ENCODE results near the gene FGF14. TPM values are rescaled to one million over a fixed set of nuclear protein-coding genes. Genes with fewer than 3 reads are reported as not detected.

Gene FGF14
- total RNA-seq, 1 donor from 2014 or later: not detected

DNA sequence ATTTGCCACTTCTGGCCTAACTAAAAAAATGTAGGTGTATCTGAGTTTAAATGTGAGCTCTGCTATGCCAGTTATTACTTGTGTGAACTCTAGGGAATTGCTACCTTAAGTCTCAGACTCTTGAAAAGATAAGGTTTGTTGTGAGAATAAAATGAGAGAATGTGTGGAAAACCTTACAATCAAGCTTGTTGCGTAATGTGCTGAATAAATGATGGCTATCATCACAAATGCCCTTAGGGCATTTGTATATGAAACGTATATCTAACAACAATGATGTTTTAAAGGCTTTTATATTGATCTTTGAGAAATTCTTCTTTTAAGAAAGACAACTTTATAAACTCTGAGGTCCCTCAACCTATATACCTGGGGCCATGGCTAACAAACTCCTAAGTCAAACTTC is 564.6 kb downstream of the FGF14 start:
- no peak for DNase-seq (ENCODE audit: low read depth)
- no peak overlapping the region for H3K4me3 ChIP-seq (ENCODE audit: low read depth, low read length)

DNA sequence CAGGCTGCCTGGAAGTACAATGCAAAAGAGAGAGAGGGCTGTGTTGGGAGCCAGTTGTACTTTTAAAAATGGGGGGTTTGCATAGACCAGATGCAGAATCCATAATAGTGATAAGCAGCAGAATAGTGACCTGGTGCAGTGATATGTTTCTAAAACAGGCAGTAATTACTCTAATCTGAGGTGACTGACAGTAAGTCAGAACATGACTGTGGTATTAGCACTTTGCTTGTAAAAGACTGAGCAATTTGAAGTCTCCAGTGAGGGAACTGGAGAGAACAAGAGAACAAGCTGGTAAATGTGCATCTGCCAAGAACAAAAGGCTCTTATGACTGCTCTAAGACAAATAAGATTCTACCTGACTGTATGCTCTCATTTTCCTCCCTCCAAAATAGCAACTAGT is 565.9 kb downstream of the FGF14 start:
- TF ChIP-seq, protein P1, sequence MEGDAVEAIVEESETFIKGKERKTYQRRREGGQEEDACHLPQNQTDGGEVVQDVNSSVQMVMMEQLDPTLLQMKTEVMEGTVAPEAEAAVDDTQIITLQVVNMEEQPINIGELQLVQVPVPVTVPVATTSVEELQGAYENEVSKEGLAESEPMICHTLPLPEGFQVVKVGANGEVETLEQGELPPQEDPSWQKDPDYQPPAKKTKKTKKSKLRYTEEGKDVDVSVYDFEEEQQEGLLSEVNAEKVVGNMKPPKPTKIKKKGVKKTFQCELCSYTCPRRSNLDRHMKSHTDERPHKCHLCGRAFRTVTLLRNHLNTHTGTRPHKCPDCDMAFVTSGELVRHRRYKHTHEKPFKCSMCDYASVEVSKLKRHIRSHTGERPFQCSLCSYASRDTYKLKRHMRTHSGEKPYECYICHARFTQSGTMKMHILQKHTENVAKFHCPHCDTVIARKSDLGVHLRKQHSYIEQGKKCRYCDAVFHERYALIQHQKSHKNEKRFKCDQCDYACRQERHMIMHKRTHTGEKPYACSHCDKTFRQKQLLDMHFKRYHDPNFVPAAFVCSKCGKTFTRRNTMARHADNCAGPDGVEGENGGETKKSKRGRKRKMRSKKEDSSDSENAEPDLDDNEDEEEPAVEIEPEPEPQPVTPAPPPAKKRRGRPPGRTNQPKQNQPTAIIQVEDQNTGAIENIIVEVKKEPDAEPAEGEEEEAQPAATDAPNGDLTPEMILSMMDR (IDR thresholded peaks at IDR 0.05; ENCODE audit: insufficient read depth, low read length, poor library complexity, severe bottlenecking): no peak
- Histone ChIP-seq H3K36me3 (ENCODE audit: control insufficient read depth, insufficient read depth, low read length) (no peaks in the 10 kb centered on the region), H3K27me3 (ENCODE audit: control insufficient read depth, insufficient read depth, low read length) (no peaks in the 10 kb centered on the region), H3K4me3 (ENCODE audit: low read depth, low read length) (no peak overlapping the region)
- no peak for DNase-seq (ENCODE audit: low read depth)

More for the DNA sequence above, 564.6 kb downstream of the FGF14 start:
- TF ChIP-seq, protein P1 (IDR thresholded peaks at IDR 0.05; ENCODE audit: insufficient read depth, low read length, poor library complexity, severe bottlenecking): no peak
- Histone ChIP-seq H3K27me3 (ENCODE audit: control insufficient read depth, insufficient read depth, low read length) (no peaks in the 10 kb centered on the region), H3K36me3 (ENCODE audit: control insufficient read depth, insufficient read depth, low read length) (no peaks in the 10 kb centered on the region)

DNA sequence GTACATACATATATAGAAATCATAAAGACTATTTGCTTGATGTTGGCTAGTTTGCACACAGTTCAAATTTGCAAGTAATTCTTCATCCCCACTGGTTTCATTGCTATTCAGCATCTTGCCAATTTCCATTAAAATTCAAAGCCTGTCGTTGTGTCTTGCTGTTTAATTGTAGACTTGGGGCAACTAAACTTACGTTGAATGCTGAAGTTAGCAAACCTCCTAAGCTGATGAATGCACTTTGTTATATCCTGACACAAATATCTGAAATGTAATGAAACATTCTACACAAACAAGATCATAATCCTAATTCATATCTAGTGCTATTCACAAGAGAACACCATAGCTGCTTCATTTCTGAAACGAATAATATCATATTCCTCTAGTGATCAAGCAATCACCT is 568.2 kb downstream of the FGF14 start:
- H3K27me3 ChIP-seq (ENCODE audit: control insufficient read depth, insufficient read depth, low read length): no peaks in the 10 kb centered on the region
- H3K4me3 ChIP-seq (ENCODE audit: low read depth, low read length): no peak overlapping the region
- DNase-seq (ENCODE audit: low read depth): no peak
- TF ChIP-seq, protein P1 (IDR thresholded peaks at IDR 0.05; ENCODE audit: insufficient read depth, low read length, poor library complexity, severe bottlenecking): no peak
- no peaks in the 10 kb centered on the region for H3K36me3 ChIP-seq (ENCODE audit: control insufficient read depth, insufficient read depth, low read length)

DNA sequence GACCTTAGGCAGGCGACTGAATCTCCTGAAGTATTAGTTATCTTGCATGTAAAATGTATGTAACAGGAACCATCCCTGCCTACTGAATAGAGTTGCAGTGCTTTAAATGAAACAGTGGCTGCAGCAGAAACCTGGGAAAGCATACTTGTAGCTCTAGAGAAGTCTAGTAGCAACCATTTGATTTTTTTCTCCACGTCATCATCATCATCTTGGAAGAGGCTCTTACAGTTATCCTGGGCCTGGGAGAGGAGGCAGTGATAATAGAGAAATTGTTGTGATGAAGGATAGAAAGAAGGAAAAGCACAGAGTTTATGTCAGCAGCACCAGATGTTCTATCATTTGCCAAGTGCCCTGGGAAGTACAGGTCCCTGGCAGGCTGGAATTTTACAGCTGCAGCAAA is 571.8 kb downstream of the FGF14 start:
- DNase-seq (ENCODE audit: low read depth): no peak
- Histone ChIP-seq H3K36me3 (ENCODE audit: control insufficient read depth, insufficient read depth, low read length) (no peaks in the 10 kb centered on the region), H3K4me3 (ENCODE audit: low read depth, low read length) (no peak overlapping the region), H3K27me3 (ENCODE audit: control insufficient read depth, insufficient read depth, low read length) (no peaks in the 10 kb centered on the region)
- TF ChIP-seq, protein P1 (IDR thresholded peaks at IDR 0.05; ENCODE audit: insufficient read depth, low read length, poor library complexity, severe bottlenecking): no peak

DNA sequence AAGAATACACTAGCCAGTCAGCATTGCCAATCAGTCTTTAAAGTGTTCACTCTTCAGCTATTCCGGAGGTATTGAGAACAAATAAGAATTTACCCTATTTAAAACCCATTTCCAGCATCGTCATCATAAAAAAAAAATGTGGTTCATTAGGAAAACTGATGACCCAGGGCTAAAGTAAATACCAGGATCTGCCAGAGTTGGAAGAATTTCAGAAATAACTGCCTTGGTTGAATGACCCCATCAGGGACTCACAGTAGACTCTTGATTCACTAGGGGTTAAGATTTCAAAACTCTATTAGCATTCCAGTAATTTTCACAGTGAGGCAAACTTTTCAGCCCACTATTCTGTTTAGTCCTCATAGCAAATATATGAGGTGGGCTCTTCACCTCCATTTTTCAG is 572.4 kb downstream of the FGF14 start:
- DNase-seq (ENCODE audit: low read depth): peak; percentile 25
- H3K4me3 ChIP-seq (ENCODE audit: low read depth, low read length): no peak overlapping the region
- TF ChIP-seq, protein P1 (IDR thresholded peaks at IDR 0.05; ENCODE audit: insufficient read depth, low read length, poor library complexity, severe bottlenecking): no peak

DNA sequence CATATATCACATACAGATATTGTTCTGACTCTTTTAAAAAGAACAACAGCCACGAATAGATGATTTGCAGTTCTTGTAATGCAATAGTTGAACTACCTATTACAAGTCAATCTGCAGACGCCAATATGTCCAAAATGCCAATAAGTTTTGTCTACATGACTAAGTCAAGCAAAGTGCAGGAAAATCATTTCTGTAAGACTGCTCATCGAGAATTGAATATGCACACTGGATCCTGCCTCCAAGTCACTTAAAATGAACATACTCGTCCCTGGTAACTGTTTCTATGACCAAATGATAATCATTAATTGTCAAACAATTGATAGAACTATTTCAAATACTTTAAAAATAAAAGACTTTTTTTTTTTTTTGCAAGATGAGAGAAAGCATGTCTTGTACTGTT is 573.7 kb downstream of the FGF14 start:
- DNase-seq (ENCODE audit: low read depth): no peak
- no peak overlapping the region for H3K4me3 ChIP-seq (ENCODE audit: low read depth, low read length)
- no peaks in the 10 kb centered on the region for H3K36me3 ChIP-seq (ENCODE audit: control insufficient read depth, insufficient read depth, low read length)
- H3K27me3 ChIP-seq (ENCODE audit: control insufficient read depth, insufficient read depth, low read length): no peaks in the 10 kb centered on the region
- TF ChIP-seq, protein P1 (IDR thresholded peaks at IDR 0.05; ENCODE audit: insufficient read depth, low read length, poor library complexity, severe bottlenecking): no peak

More for the DNA sequence above, 572.4 kb downstream of the FGF14 start:
- Histone ChIP-seq H3K27me3 (ENCODE audit: control insufficient read depth, insufficient read depth, low read length) (no peaks in the 10 kb centered on the region), H3K36me3 (ENCODE audit: control insufficient read depth, insufficient read depth, low read length) (no peaks in the 10 kb centered on the region)
